ENCODE results near the gene SRRM5.

Gene SRRM5

GRCh38 chr19:43624933-43625332, 13.0 kb downstream of the SRRM5 start:
- Histone ChIP-seq H4K91ac (ENCODE audit: low read depth, low read length, poor library complexity) (no peak overlapping the region), H3K14ac (ENCODE audit: low read length) (no peak overlapping the region), H2BK120ac (ENCODE audit: low read depth, low read length) (no peak overlapping the region), H3K4me2 (ENCODE audit: insufficient read depth, low read length, poor library complexity, severe bottlenecking) (no peak overlapping the region), H3K9ac (ENCODE audit: low read depth, low read length, poor library complexity) (no peak overlapping the region), H3K23ac (ENCODE audit: low read depth, low read length, poor library complexity) (no peak overlapping the region), H2AFZ (ENCODE audit: low read length) (no peak overlapping the region), H3K79me1 (ENCODE audit: low read depth, low read length) (no peaks in the 10 kb centered on the region), H2BK5ac (ENCODE audit: low read length) (no peak overlapping the region), H3K36me3 (replicated peaks in 1 of 2; ENCODE audit: control insufficient read depth in 2 of 2, insufficient read depth in 2 of 2, low read length in 2 of 2) (peaks cover 35 to 66% of the 10 kb centered on the region in 2 donors), H3K27ac (replicated peaks; ENCODE audit: low read length) (no peak overlapping the region), H3K4me3 (ENCODE audit: low read length in 2 of 2) (no peak overlapping the region), H2BK12ac (ENCODE audit: low read length) (no peak overlapping the region), H3K4ac (ENCODE audit: low read length) (no peak overlapping the region), H2BK15ac (ENCODE audit: low read length) (no peak overlapping the region), H3K4me1 (ENCODE audit: control insufficient read depth in 2 of 2, insufficient read depth in 1 of 2, low read depth in 1 of 2, low read length in 2 of 2) (peaks cover 3 to 7% of the 10 kb centered on the region in 2 donors), H2AK5ac (ENCODE audit: low read depth, low read length) (no peak overlapping the region), H3K18ac (ENCODE audit: low read length) (no peak overlapping the region), H3K9me3 (replicated peaks in 1 of 2; ENCODE audit: control insufficient read depth in 2 of 2, insufficient read depth in 1 of 2, low read depth in 1 of 2, low read length in 2 of 2) (peaks cover 0 to 2% of the 10 kb centered on the region in 2 donors), H3K27me3 (ENCODE audit: control insufficient read depth in 3 of 3, insufficient read depth in 3 of 3, low read depth in 1 of 3, low read length in 3 of 3) (no peaks in the 10 kb centered on the region), H4K8ac (ENCODE audit: low read depth, low read length) (no peak overlapping the region)
- no CpG with 5 or more reads among the region's 30 CpGs for WGBS, 2 donors (ENCODE audit: extremely low coverage in 2 of 2, insufficient read length in 2 of 2, insufficient replicate concordance in 1 of 2)
- no peak for DNase-seq (ENCODE audit: low spot score)

DNA sequence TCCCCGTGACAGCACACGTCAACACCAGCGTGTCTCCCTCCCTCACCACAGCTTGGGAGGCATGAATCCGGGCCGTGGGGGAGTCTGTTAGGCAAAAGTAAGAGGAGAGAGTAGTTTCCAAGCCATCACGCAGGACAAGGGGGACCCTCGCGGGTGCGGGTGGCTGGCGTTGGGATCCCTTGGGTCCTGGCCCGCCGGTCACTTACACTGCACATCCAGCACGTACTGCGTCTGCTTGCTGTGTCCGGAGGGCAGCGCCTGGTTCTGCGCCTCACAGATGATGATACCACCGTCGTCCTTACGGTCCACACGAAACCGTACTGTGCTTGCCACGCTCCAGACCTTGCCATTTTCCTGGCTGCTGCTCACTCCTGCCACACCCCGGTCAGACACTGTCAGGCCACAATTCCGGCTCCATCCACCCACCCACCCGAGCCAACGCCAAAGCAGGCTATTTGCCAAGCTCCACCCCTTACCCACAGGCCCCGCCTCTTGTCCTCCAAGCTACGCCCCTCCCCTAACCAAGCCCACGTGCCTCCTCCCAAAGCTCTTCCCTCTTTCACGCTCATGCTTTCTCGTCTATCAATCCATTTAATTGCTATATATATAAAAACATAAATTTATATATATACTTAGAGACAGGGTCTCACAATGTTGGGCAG, 14.2 kb downstream of the SRRM5 start:
- Histone ChIP-seq H4K8ac (ENCODE audit: low read depth, low read length) (no peak overlapping the region), H3K23ac (ENCODE audit: low read depth, low read length, poor library complexity) (peak overlapping the region; percentile 60), H3K9me3 (replicated peaks in 1 of 2; ENCODE audit: control insufficient read depth in 2 of 2, insufficient read depth in 1 of 2, low read depth in 1 of 2, low read length in 2 of 2) (peaks cover 0 to 2% of the 10 kb centered on the region in 2 donors), H3K14ac (ENCODE audit: low read length) (peak overlapping the region; percentile 76), H4K91ac (ENCODE audit: low read depth, low read length, poor library complexity) (no peak overlapping the region), H3K36me3 (replicated peaks in 1 of 2; ENCODE audit: control insufficient read depth in 2 of 2, insufficient read depth in 2 of 2, low read length in 2 of 2) (peaks cover 37 to 72% of the 10 kb centered on the region in 2 donors), H2AK5ac (ENCODE audit: low read depth, low read length) (peak overlapping the region; percentile 25), H3K4me1 (ENCODE audit: control insufficient read depth in 2 of 2, insufficient read depth in 1 of 2, low read depth in 1 of 2, low read length in 2 of 2) (no peaks in the 10 kb centered on the region), H3K18ac (ENCODE audit: low read length) (peak overlapping the region; percentile 65), H2BK5ac (ENCODE audit: low read length) (no peak overlapping the region), H2BK12ac (ENCODE audit: low read length) (peak overlapping the region; percentile 88), H3K4me3 (ENCODE audit: low read length in 2 of 2) (no peak overlapping the region), H3K4ac (ENCODE audit: low read length) (no peak overlapping the region), H2BK120ac (ENCODE audit: low read depth, low read length) (no peak overlapping the region), H3K9ac (ENCODE audit: low read depth, low read length, poor library complexity) (no peak overlapping the region), H3K4me2 (ENCODE audit: insufficient read depth, low read length, poor library complexity, severe bottlenecking) (no peak overlapping the region), H2BK15ac (ENCODE audit: low read length) (no peak overlapping the region), H2AFZ (ENCODE audit: low read length) (no peak overlapping the region), H3K79me1 (ENCODE audit: low read depth, low read length) (no peaks in the 10 kb centered on the region), H3K27me3 (ENCODE audit: control insufficient read depth in 3 of 3, insufficient read depth in 3 of 3, low read depth in 1 of 3, low read length in 3 of 3) (no peaks in the 10 kb centered on the region), H3K27ac (replicated peaks; ENCODE audit: low read length) (no peak overlapping the region)
- no peak for DNase-seq (ENCODE audit: low spot score)
- no CpG with 5 or more reads among the region's 32 CpGs for WGBS, 2 donors (ENCODE audit: extremely low coverage in 2 of 2, insufficient read length in 2 of 2, insufficient replicate concordance in 1 of 2)

DNA sequence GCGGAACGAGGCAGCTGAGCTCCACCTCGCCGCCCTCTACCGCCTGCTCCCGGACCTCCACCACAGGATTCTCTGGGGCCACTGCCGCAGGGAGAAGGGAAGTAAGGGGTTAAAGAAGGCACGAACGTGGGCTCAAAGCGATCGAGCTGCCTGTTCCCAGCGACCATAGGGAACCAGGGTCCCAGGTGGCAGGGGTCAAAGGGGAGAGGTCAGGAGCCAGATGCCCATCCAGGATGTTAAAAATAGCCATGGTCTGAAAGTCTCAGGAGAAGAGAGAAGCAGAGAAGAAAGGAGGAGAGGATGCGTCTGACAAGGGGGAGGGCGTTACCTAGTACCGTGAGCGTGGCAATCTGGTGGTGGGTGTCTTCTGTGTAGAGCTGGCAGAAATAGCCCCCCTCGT, 14.9 kb downstream of the SRRM5 start:
- Histone ChIP-seq H3K27ac (replicated peaks; ENCODE audit: low read length) (no peak overlapping the region), H2BK15ac (ENCODE audit: low read length) (no peak overlapping the region), H2AFZ (ENCODE audit: low read length) (no peak overlapping the region), H4K8ac (ENCODE audit: low read depth, low read length) (no peak overlapping the region), H3K23ac (ENCODE audit: low read depth, low read length, poor library complexity) (no peak overlapping the region), H3K14ac (ENCODE audit: low read length) (no peak overlapping the region), H3K36me3 (replicated peaks in 1 of 2; ENCODE audit: control insufficient read depth in 2 of 2, insufficient read depth in 2 of 2, low read length in 2 of 2) (peaks cover 40 to 73% of the 10 kb centered on the region in 2 donors), H3K79me1 (ENCODE audit: low read depth, low read length) (no peaks in the 10 kb centered on the region), H3K9me3 (replicated peaks in 1 of 2; ENCODE audit: control insufficient read depth in 2 of 2, insufficient read depth in 1 of 2, low read depth in 1 of 2, low read length in 2 of 2) (peaks cover 0 to 2% of the 10 kb centered on the region in 2 donors), H3K4ac (ENCODE audit: low read length) (peak overlapping the region; percentile 92), H3K4me2 (ENCODE audit: insufficient read depth, low read length, poor library complexity, severe bottlenecking) (no peak overlapping the region), H3K4me3 (ENCODE audit: low read length in 2 of 2) (peak overlapping the region in 1 of 2 donors; percentile 27), H2BK120ac (ENCODE audit: low read depth, low read length) (no peak overlapping the region), H2BK5ac (ENCODE audit: low read length) (no peak overlapping the region), H2BK12ac (ENCODE audit: low read length) (no peak overlapping the region), H2AK5ac (ENCODE audit: low read depth, low read length) (no peak overlapping the region), H3K4me1 (ENCODE audit: control insufficient read depth in 2 of 2, insufficient read depth in 1 of 2, low read depth in 1 of 2, low read length in 2 of 2) (no peaks in the 10 kb centered on the region), H4K91ac (ENCODE audit: low read depth, low read length, poor library complexity) (no peak overlapping the region), H3K27me3 (ENCODE audit: control insufficient read depth in 3 of 3, insufficient read depth in 3 of 3, low read depth in 1 of 3, low read length in 3 of 3) (no peaks in the 10 kb centered on the region), H3K9ac (ENCODE audit: low read depth, low read length, poor library complexity) (peak overlapping the region; percentile 72), H3K18ac (ENCODE audit: low read length) (no peak overlapping the region)
- WGBS, 2 donors (ENCODE audit: extremely low coverage in 2 of 2, insufficient read length in 2 of 2, insufficient replicate concordance in 1 of 2), result no CpG with 5 or more reads among the region's 17 CpGs
- DNase-seq (ENCODE audit: low spot score), result no peak

- WGBS, 2 donors (ENCODE audit: extremely low coverage in 2 of 2, insufficient read length in 2 of 2, insufficient replicate concordance in 1 of 2), result no CpG with 5 or more reads among the region's 3 CpGs
Measured at GRCh38 chr19:43628646-43629326, 16.9 kb downstream of the SRRM5 start.

More at GRCh38 chr19:43628646-43629326, 16.9 kb downstream of the SRRM5 start:
- Histone ChIP-seq H3K4me3 (ENCODE audit: low read length in 2 of 2) (no peak overlapping the region), H2BK5ac (ENCODE audit: low read length) (no peak overlapping the region), H3K14ac (ENCODE audit: low read length) (no peak overlapping the region), H2AFZ (ENCODE audit: low read length) (no peak overlapping the region), H2AK5ac (ENCODE audit: low read depth, low read length) (no peak overlapping the region), H4K8ac (ENCODE audit: low read depth, low read length) (no peak overlapping the region), H3K23ac (ENCODE audit: low read depth, low read length, poor library complexity) (no peak overlapping the region), H3K27me3 (ENCODE audit: control insufficient read depth in 3 of 3, insufficient read depth in 3 of 3, low read depth in 1 of 3, low read length in 3 of 3) (no peaks in the 10 kb centered on the region), H3K9me3 (replicated peaks in 1 of 2; ENCODE audit: control insufficient read depth in 2 of 2, insufficient read depth in 1 of 2, low read depth in 1 of 2, low read length in 2 of 2) (peaks cover 0 to 2% of the 10 kb centered on the region in 2 donors), H3K4me1 (ENCODE audit: control insufficient read depth in 2 of 2, insufficient read depth in 1 of 2, low read depth in 1 of 2, low read length in 2 of 2) (no peaks in the 10 kb centered on the region), H2BK15ac (ENCODE audit: low read length) (no peak overlapping the region), H2BK120ac (ENCODE audit: low read depth, low read length) (no peak overlapping the region), H3K4me2 (ENCODE audit: insufficient read depth, low read length, poor library complexity, severe bottlenecking) (no peak overlapping the region), H3K4ac (ENCODE audit: low read length) (no peak overlapping the region), H3K9ac (ENCODE audit: low read depth, low read length, poor library complexity) (no peak overlapping the region), H3K27ac (replicated peaks; ENCODE audit: low read length) (no peak overlapping the region), H3K79me1 (ENCODE audit: low read depth, low read length) (no peaks in the 10 kb centered on the region), H4K91ac (ENCODE audit: low read depth, low read length, poor library complexity) (no peak overlapping the region), H3K36me3 (replicated peaks in 1 of 2; ENCODE audit: control insufficient read depth in 2 of 2, insufficient read depth in 2 of 2, low read length in 2 of 2) (peaks cover 32 to 64% of the 10 kb centered on the region in 2 donors), H3K18ac (ENCODE audit: low read length) (no peak overlapping the region), H2BK12ac (ENCODE audit: low read length) (no peak overlapping the region)
- no peak for DNase-seq (ENCODE audit: low spot score)

Measured in neuronal stem cell (in vitro differentiated cells).